WTC11 (cell line): ENCODE results near the gene GAS1. TPM values are rescaled to one million over a fixed set of nuclear protein-coding genes. Genes with fewer than 3 reads are reported as not detected.

Experiments
- ATAC-seq: fragments of 200-7000 bp; cut with Tn5 transposase; 2 replicates; pipeline ENCODE4 v1.10.0; 2021; ENCODE audit warnings: mild to moderate bottlenecking, moderate library complexity
- CTCF ChIA-PET: fragments of 300-600 bp; sonication (Branson Sonifier 250); formaldehyde crosslinking; loops from one replicate; lab custom pipeline; 2021; ENCODE audit warnings: antibody characterized with exemption; lab: Charles Lee
- POLR2A ChIA-PET: fragments of 350-600 bp; sonication (Branson Sonifier 250); formaldehyde crosslinking; loops from one replicate; lab custom pipeline; 2021; ENCODE audit warnings: antibody characterized with exemption; lab: Charles Lee
- DNase-seq: peaks from one replicate; pipeline ENCODE4 v3.0.0; 2021; ENCODE audit warnings: low spot score
- H3K27ac Mint-ChIP-seq: 2 replicates; pipeline ENCODE4 v1.8.0; 2021; ENCODE audit warnings: mixed read lengths
- H3K27me3 Mint-ChIP-seq: 2 replicates; pipeline ENCODE4 v1.8.0; 2021; ENCODE audit warnings: low read depth, mild to moderate bottlenecking, moderate library complexity, mixed read lengths
- H3K36me3 Mint-ChIP-seq: 2 replicates; pipeline ENCODE4 v1.8.0; 2021; ENCODE audit warnings: mixed read lengths
- H3K4me1 Mint-ChIP-seq: 2 replicates; pipeline ENCODE4 v1.8.0; 2022; ENCODE audit warnings: mixed read lengths
- H3K4me3 Mint-ChIP-seq: 2 replicates; pipeline ENCODE4 v1.8.0; 2021; ENCODE audit warnings: mild to moderate bottlenecking, moderate library complexity, mixed read lengths
- H3K9me3 Mint-ChIP-seq: 2 replicates; pipeline ENCODE4 v1.8.0; 2021; ENCODE audit warnings: mixed read lengths
- FOXK1 ChIP-seq: sonication (generic); formaldehyde crosslinking; IDR thresholded peaks from 2 replicates; pipeline ENCODE4 v1.8.0; 2022; ENCODE audit warnings: mild to moderate bottlenecking, moderate library complexity, missing genetic modification reagents
- FOXP1 ChIP-seq: sonication (generic); formaldehyde crosslinking; IDR thresholded peaks from 2 replicates; pipeline ENCODE4 v1.8.0; 2022; ENCODE audit warnings: missing genetic modification reagents, mild to moderate bottlenecking, moderate library complexity, borderline replicate concordance
- GRHL2 ChIP-seq: fragments of 250-450 bp; sonication (Bioruptor Pico); IDR thresholded peaks from 2 replicates; pipeline ENCODE4 v1.8.0; 2022; ENCODE audit warnings: mild to moderate bottlenecking, moderate library complexity; ENCODE audit not compliant: insufficient replicate concordance, severe bottlenecking
- GTF2I ChIP-seq: fragments of 250-450 bp; sonication (Bioruptor Pico); conservative IDR thresholded peaks from 2 replicates; pipeline ENCODE4 v1.4.0; 2021; ENCODE audit warnings: mild to moderate bottlenecking
- HMGXB4 ChIP-seq: sonication (generic); formaldehyde crosslinking; IDR thresholded peaks from 2 replicates; pipeline ENCODE4 v1.8.1; 2023; ENCODE audit warnings: mild to moderate bottlenecking, moderate library complexity, missing genetic modification reagents
- MXD4 ChIP-seq: fragments of 250-450 bp; sonication (Bioruptor Pico); IDR thresholded peaks from 2 replicates; pipeline ENCODE4 v1.8.0; 2021; ENCODE audit warnings: mild to moderate bottlenecking, moderate library complexity, borderline replicate concordance
- NR3C1 ChIP-seq: sonication (generic); formaldehyde crosslinking; conservative IDR thresholded peaks from 2 replicates; pipeline ENCODE4 v1.8.1; 2023; ENCODE audit warnings: low read depth, mild to moderate bottlenecking, missing genetic modification reagents
- SP1 ChIP-seq: sonication (generic); formaldehyde crosslinking; conservative IDR thresholded peaks from 2 replicates; pipeline ENCODE4 v1.8.1; 2022; ENCODE audit warnings: missing genetic modification reagents
- TCF7 ChIP-seq: sonication (generic); formaldehyde crosslinking; IDR thresholded peaks from 2 replicates; pipeline ENCODE4 v1.8.0; 2022; ENCODE audit warnings: mild to moderate bottlenecking, low read depth, missing genetic modification reagents, moderate library complexity
- ZBTB43 ChIP-seq: sonication (generic); formaldehyde crosslinking; IDR thresholded peaks from 2 replicates; pipeline ENCODE4 v1.8.1; 2023; ENCODE audit warnings: mild to moderate bottlenecking, missing genetic modification reagents
- ZNF121 ChIP-seq: sonication (generic); formaldehyde crosslinking; IDR thresholded peaks from 2 replicates; pipeline ENCODE4 v1.8.0; 2023; ENCODE audit warnings: missing genetic modification reagents
- ZNF138 ChIP-seq: sonication (generic); formaldehyde crosslinking; conservative IDR thresholded peaks from 2 replicates; pipeline ENCODE4 v1.8.1; 2022; ENCODE audit warnings: mild to moderate bottlenecking, moderate library complexity, missing genetic modification reagents
- ZNF219 ChIP-seq: sonication (generic); formaldehyde crosslinking; IDR thresholded peaks from 2 replicates; pipeline ENCODE4 v1.8.0; 2023; ENCODE audit warnings: missing genetic modification reagents, mild to moderate bottlenecking, borderline replicate concordance
- ZNF317 ChIP-seq: sonication (generic); formaldehyde crosslinking; IDR thresholded peaks from 2 replicates; pipeline ENCODE4 v1.8.1; 2023; ENCODE audit warnings: low read depth, mild to moderate bottlenecking, moderate library complexity, missing genetic modification reagents, borderline replicate concordance
- ZNF423 ChIP-seq: fragments of 250-450 bp; sonication (Bioruptor Pico); IDR thresholded peaks from 2 replicates; pipeline ENCODE4 v2.1.2; 2022; ENCODE audit warnings: mild to moderate bottlenecking, moderate library complexity
- total RNA-seq: library from RNA; stranded (reverse); gene quantifications from 3 replicates; pipeline ENCODE4 v1.2.3, GENCODE V29; 2021
- TF ChIP-seq, protein P1 (sequence below): sonication (generic); formaldehyde crosslinking; IDR thresholded peaks from 2 replicates; pipeline ENCODE4 v1.8.1; 2022; ENCODE audit warnings: missing genetic modification reagents, borderline replicate concordance
- TF ChIP-seq, protein P2 (sequence below): sonication (generic); formaldehyde crosslinking; IDR thresholded peaks from 2 replicates; pipeline ENCODE4 v1.8.1; 2022; ENCODE audit warnings: mild to moderate bottlenecking, missing genetic modification reagents, moderate library complexity, borderline replicate concordance
- TF ChIP-seq, protein P3 (sequence below): sonication (generic); formaldehyde crosslinking; IDR thresholded peaks from 2 replicates; pipeline ENCODE4 v1.8.1; 2023; ENCODE audit warnings: mild to moderate bottlenecking, missing genetic modification reagents, moderate library complexity

Gene GAS1
- total RNA-seq, 1 experiment from 2014 or later = 5.0 TPM

- no peak for TF ChIP-seq HMGXB4 (CRISPR knock-in tag)
Observed at GRCh38 chr9:86924206-86924605, 23.1 kb downstream of the GAS1 start (continued).

- no peaks in the 10 kb centered on the region; the same call in 1 of the 2 replicates for H3K27me3 Mint-ChIP-seq
- TF ChIP-seq FOXK1 (no peak), TCF7 (no peak), ZBTB43 (CRISPR knock-in tag) (no peak), ZNF138 (CRISPR knock-in tag) (no peak), HMGXB4 (CRISPR knock-in tag) (no peak), NR3C1 (CRISPR knock-in tag) (no peak), SP1 (CRISPR knock-in tag) (no peak)
- TF ChIP-seq, protein P1, sequence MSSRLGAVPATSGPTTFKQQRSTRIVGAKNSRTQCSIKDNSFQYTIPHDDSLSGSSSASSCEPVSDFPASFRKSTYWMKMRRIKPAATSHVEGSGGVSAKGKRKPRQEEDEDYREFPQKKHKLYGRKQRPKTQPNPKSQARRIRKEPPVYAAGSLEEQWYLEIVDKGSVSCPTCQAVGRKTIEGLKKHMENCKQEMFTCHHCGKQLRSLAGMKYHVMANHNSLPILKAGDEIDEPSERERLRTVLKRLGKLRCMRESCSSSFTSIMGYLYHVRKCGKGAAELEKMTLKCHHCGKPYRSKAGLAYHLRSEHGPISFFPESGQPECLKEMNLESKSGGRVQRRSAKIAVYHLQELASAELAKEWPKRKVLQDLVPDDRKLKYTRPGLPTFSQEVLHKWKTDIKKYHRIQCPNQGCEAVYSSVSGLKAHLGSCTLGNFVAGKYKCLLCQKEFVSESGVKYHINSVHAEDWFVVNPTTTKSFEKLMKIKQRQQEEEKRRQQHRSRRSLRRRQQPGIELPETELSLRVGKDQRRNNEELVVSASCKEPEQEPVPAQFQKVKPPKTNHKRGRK = no peak
- H3K9me3 Mint-ChIP-seq = no peaks in the 10 kb centered on the region
- peaks cover 5% of the 10 kb centered on the region for H3K4me1 Mint-ChIP-seq
- POLR2A ChIA-PET = interaction anchor here (0.5 kb wide), 1 partner anchor 1636 kb away, joined by 3 read pairs; no protein-coding TSS in a partner anchor
- no peak for ATAC-seq
- H3K27ac Mint-ChIP-seq = no peak overlapping the region
- no peaks in the 10 kb centered on the region for H3K36me3 Mint-ChIP-seq
- CTCF ChIA-PET = interaction anchor here (0.7 to 1.4 kb wide), 3 partner anchors 12 to 307 kb away, joined by 3 to 4 read pairs (median 4); no protein-coding TSS in a partner anchor
- no peak for DNase-seq
- no peak overlapping the region for H3K4me3 Mint-ChIP-seq
Observed at GRCh38 chr9:86921151-86921923, 26.0 kb downstream of the GAS1 start.

- no peak for ATAC-seq
- no peaks in the 10 kb centered on the region for H3K9me3 Mint-ChIP-seq
- no peak overlapping the region for H3K4me3 Mint-ChIP-seq
- no peaks in the 10 kb centered on the region; the same call in 1 of the 2 replicates for H3K27me3 Mint-ChIP-seq
- no peak overlapping the region for H3K27ac Mint-ChIP-seq
- ChIA-PET POLR2A (no interaction called here), CTCF (no interaction called here)
- TF ChIP-seq ZNF121 (CRISPR knock-in tag) = no peak
- TF ChIP-seq ZNF219 (CRISPR knock-in tag) = no peak
- TF ChIP-seq ZNF423 = no peak
- TF ChIP-seq, protein P2, sequence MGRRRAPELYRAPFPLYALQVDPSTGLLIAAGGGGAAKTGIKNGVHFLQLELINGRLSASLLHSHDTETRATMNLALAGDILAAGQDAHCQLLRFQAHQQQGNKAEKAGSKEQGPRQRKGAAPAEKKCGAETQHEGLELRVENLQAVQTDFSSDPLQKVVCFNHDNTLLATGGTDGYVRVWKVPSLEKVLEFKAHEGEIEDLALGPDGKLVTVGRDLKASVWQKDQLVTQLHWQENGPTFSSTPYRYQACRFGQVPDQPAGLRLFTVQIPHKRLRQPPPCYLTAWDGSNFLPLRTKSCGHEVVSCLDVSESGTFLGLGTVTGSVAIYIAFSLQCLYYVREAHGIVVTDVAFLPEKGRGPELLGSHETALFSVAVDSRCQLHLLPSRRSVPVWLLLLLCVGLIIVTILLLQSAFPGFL = no peak
- TF ChIP-seq FOXP1 (CRISPR knock-in tag) = no peak
- TF ChIP-seq, protein P3, sequence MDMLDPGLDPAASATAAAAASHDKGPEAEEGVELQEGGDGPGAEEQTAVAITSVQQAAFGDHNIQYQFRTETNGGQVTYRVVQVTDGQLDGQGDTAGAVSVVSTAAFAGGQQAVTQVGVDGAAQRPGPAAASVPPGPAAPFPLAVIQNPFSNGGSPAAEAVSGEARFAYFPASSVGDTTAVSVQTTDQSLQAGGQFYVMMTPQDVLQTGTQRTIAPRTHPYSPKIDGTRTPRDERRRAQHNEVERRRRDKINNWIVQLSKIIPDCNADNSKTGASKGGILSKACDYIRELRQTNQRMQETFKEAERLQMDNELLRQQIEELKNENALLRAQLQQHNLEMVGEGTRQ (CRISPR knock-in tag) = no peak
- TF ChIP-seq MXD4 = no peak
- TF ChIP-seq ZNF317 (CRISPR knock-in tag) = no peak
- TF ChIP-seq GRHL2 (CRISPR knock-in tag) = no peak
- TF ChIP-seq GTF2I (CRISPR knock-in tag) = no peak
- DNase-seq = no peak
- H3K36me3 Mint-ChIP-seq = no peaks in the 10 kb centered on the region
- H3K4me1 Mint-ChIP-seq = peaks cover 5% of the 10 kb centered on the region
Observed at GRCh38 chr9:86918556-86918955, 28.8 kb downstream of the GAS1 start.
